NT2/D1 (cell line): Measurements from ENCODE around the gene PSMG4.

ENCODE experiments used
- DNase-seq: peaks from one replicate; pipeline ENCODE4 v3.0.0-alpha.2; 2011; ENCODE audit warnings: low read depth, low spot score
- H3K27me3 ChIP-seq: 2 replicates; pipeline ENCODE4 v1.6.0; 2011; ENCODE audit warnings: mild to moderate bottlenecking; ENCODE audit not compliant: insufficient read length, insufficient read depth
- H3K36me3 ChIP-seq: 2 replicates; pipeline ENCODE4 v1.6.1; 2011; ENCODE audit warnings: mild to moderate bottlenecking, low read length, mixed read lengths; ENCODE audit not compliant: insufficient read depth, insufficient read length
- H3K4me1 ChIP-seq: 2 replicates; pipeline ENCODE4 v1.5.1; 2011; ENCODE audit not compliant: insufficient read depth, insufficient read length
- H3K4me3 ChIP-seq: 2 replicates; pipeline ENCODE4 v1.5.1; 2011; ENCODE audit warnings: low read depth; ENCODE audit not compliant: insufficient read length
- H3K9ac ChIP-seq: 2 replicates; pipeline ENCODE4 v1.6.0; 2011; ENCODE audit warnings: low read depth; ENCODE audit not compliant: insufficient read length
- H3K9me3 ChIP-seq: 2 replicates; pipeline ENCODE4 v1.5.1; 2011; ENCODE audit warnings: mild to moderate bottlenecking, low read length; ENCODE audit not compliant: insufficient read depth
- SUZ12 ChIP-seq: IDR thresholded peaks from 2 replicates; pipeline ENCODE4 v1.6.1; 2011; ENCODE audit not compliant: insufficient read length, insufficient read depth; ENCODE audit errors: extremely low read depth
- YY1 ChIP-seq: IDR thresholded peaks from 2 replicates; pipeline ENCODE4 v1.6.1; 2011; ENCODE audit not compliant: insufficient read length, insufficient read depth
- ZNF274 ChIP-seq: IDR thresholded peaks from 2 replicates; pipeline ENCODE4 v1.6.1; 2011; ENCODE audit warnings: mild to moderate bottlenecking, low read depth, low read length

PSMG4 gene

GRCh38 chr6:3261921-3262320, 3.2 kb downstream of the PSMG4 start:
- H3K9ac ChIP-seq = no peak overlapping the region
- DNase-seq = no peak
- TF ChIP-seq YY1 (no peak), ZNF274 (no peak), SUZ12 (no peak)
- peaks cover 55% of the 10 kb centered on the region for H3K36me3 ChIP-seq
- H3K4me1 ChIP-seq = peaks cover 9% of the 10 kb centered on the region
- no peaks in the 10 kb centered on the region for H3K27me3 ChIP-seq
- H3K9me3 ChIP-seq = no peaks in the 10 kb centered on the region
- no peak overlapping the region for H3K4me3 ChIP-seq

GRCh38 chr6:3263096-3263495, 4.3 kb downstream of the PSMG4 start:
- H3K9ac ChIP-seq = no peak overlapping the region
- no peaks in the 10 kb centered on the region for H3K27me3 ChIP-seq
- H3K36me3 ChIP-seq = peaks cover 61% of the 10 kb centered on the region

GRCh38 chr6:3264356-3264755, 5.6 kb downstream of the PSMG4 start:
- TF ChIP-seq SUZ12 (no peak), YY1 (no peak), ZNF274 (no peak)
- H3K36me3 ChIP-seq = peaks cover 72% of the 10 kb centered on the region
- no peaks in the 10 kb centered on the region for H3K27me3 ChIP-seq
- no peak overlapping the region for H3K4me3 ChIP-seq
- no peaks in the 10 kb centered on the region for H3K9me3 ChIP-seq
- peaks cover 9% of the 10 kb centered on the region for H3K4me1 ChIP-seq
- no peak overlapping the region for H3K9ac ChIP-seq
- DNase-seq = no peak

More at GRCh38 chr6:3263096-3263495, 4.3 kb downstream of the PSMG4 start:
- no peak overlapping the region for H3K4me3 ChIP-seq
- peaks cover 9% of the 10 kb centered on the region for H3K4me1 ChIP-seq
- no peak for TF ChIP-seq SUZ12
- no peak for TF ChIP-seq YY1
- TF ChIP-seq ZNF274 = no peak
- H3K9me3 ChIP-seq = no peaks in the 10 kb centered on the region
- no peak for DNase-seq

- no peaks in the 10 kb centered on the region for H3K9me3 ChIP-seq
- no peak overlapping the region for H3K9ac ChIP-seq
- peaks cover 81% of the 10 kb centered on the region for H3K36me3 ChIP-seq
- H3K4me1 ChIP-seq = peaks cover 7% of the 10 kb centered on the region
- DNase-seq = no peak
- H3K4me3 ChIP-seq = no peak overlapping the region
- TF ChIP-seq ZNF274 (no peak), SUZ12 (no peak), YY1 (no peak)
- no peaks in the 10 kb centered on the region for H3K27me3 ChIP-seq
These were observed 6.9 kb downstream of the PSMG4 start for GRCh38 chr6:3265671-3266070.

- Histone ChIP-seq H3K36me3 (peaks cover 81% of the 10 kb centered on the region), H3K9ac (no peak overlapping the region), H3K4me3 (no peak overlapping the region), H3K27me3 (no peaks in the 10 kb centered on the region), H3K9me3 (no peaks in the 10 kb centered on the region), H3K4me1 (peaks cover 4% of the 10 kb centered on the region)
- TF ChIP-seq YY1 (no peak), ZNF274 (no peak), SUZ12 (no peak)
- DNase-seq = no peak
These were observed 7.4 kb downstream of the PSMG4 start for GRCh38 chr6:3266170-3266569.

- Histone ChIP-seq H3K4me3 (no peak overlapping the region), H3K4me1 (peaks cover 5% of the 10 kb centered on the region), H3K36me3 (peaks cover 81% of the 10 kb centered on the region), H3K9ac (no peak overlapping the region), H3K27me3 (no peaks in the 10 kb centered on the region), H3K9me3 (no peaks in the 10 kb centered on the region)
- no peak for DNase-seq
- TF ChIP-seq ZNF274 (no peak), SUZ12 (no peak), YY1 (no peak)
These were observed 8.4 kb downstream of the PSMG4 start for GRCh38 chr6:3267162-3267561.

GRCh38 chr6:3268680-3269079, 9.9 kb downstream of the PSMG4 start:
- H3K36me3 ChIP-seq = peaks cover 83% of the 10 kb centered on the region
- H3K9me3 ChIP-seq = no peaks in the 10 kb centered on the region
- peaks cover 5% of the 10 kb centered on the region for H3K4me1 ChIP-seq
- DNase-seq = no peak
- H3K9ac ChIP-seq = no peak overlapping the region
- H3K27me3 ChIP-seq = no peaks in the 10 kb centered on the region
- H3K4me3 ChIP-seq = no peak overlapping the region
- no peak for TF ChIP-seq SUZ12
- no peak for TF ChIP-seq ZNF274
- no peak for TF ChIP-seq YY1

GRCh38 chr6:3269281-3269975, 10.7 kb downstream of the PSMG4 start:
- TF ChIP-seq YY1 (no peak), SUZ12 (no peak), ZNF274 (no peak)
- Histone ChIP-seq H3K36me3 (peaks cover 79% of the 10 kb centered on the region), H3K4me1 (peaks cover 5% of the 10 kb centered on the region), H3K4me3 (no peak overlapping the region), H3K9ac (no peak overlapping the region), H3K9me3 (no peaks in the 10 kb centered on the region), H3K27me3 (no peaks in the 10 kb centered on the region)
- no peak for DNase-seq
